A673 (cell line): Measurements from ENCODE around the gene HSP90AB1. TPM values are rescaled to one million over a fixed set of nuclear protein-coding genes. Genes with fewer than 3 reads are reported as not detected.

Source experiments
- BruUV-seq: library from RNA; stranded (reverse); fragments of 400-500 nt; replicated peaks from 2 replicates; lab custom pipeline; 2021; lab: Mats Ljungman, UMichigan
- CTCF ChIA-PET: fragments of 300-600 bp; sonication (Branson Sonifier 250); formaldehyde crosslinking; loops from one replicate; lab custom pipeline; 2022; ENCODE audit warnings: antibody characterized with exemption; lab: Charles Lee
- POLR2A ChIA-PET: fragments of 300-600 bp; sonication (Branson Sonifier 250); formaldehyde crosslinking; loops from one replicate; lab custom pipeline; 2022; ENCODE audit warnings: antibody characterized with exemption; ENCODE audit not compliant: low non-redundant PET; lab: Charles Lee
- DNase-seq: peaks from one replicate; pipeline ENCODE4 v3.0.0-alpha.2; 2015; ENCODE audit warnings: low spot score
- H3K27ac ChIP-seq: fragments of 200-600 bp; sonication (generic); 2 replicates; pipeline ENCODE4 v1.5.1; 2016; ENCODE audit warnings: mixed run types, low read depth, mild to moderate bottlenecking, mixed read lengths, antibody characterized with exemption, low read length; ENCODE audit not compliant: poor library complexity, severe bottlenecking
- H3K27me3 ChIP-seq: fragments of 200-600 bp; sonication (generic); replicated peaks from 2 replicates; pipeline ENCODE4 v1.6.1; 2017; ENCODE audit warnings: mixed run types, low read depth, mild to moderate bottlenecking, mixed read lengths, antibody characterized with exemption, low read length; ENCODE audit not compliant: insufficient read depth, poor library complexity
- H3K36me3 ChIP-seq: fragments of 200-600 bp; sonication (generic); 2 replicates; pipeline ENCODE4 v1.6.1; 2016; ENCODE audit warnings: mixed run types, mild to moderate bottlenecking, mixed read lengths, antibody characterized with exemption, low read length; ENCODE audit not compliant: insufficient read depth, poor library complexity, severe bottlenecking
- H3K4me1 ChIP-seq: fragments of 200-600 bp; sonication (generic); 2 replicates; pipeline ENCODE4 v1.6.1; 2017; ENCODE audit warnings: mixed run types, mild to moderate bottlenecking, mixed read lengths, antibody characterized with exemption, low read length; ENCODE audit not compliant: insufficient read depth, poor library complexity, severe bottlenecking
- H3K4me3 ChIP-seq: fragments of 200-600 bp; sonication (generic); 2 replicates; pipeline ENCODE4 v1.5.1; 2016; ENCODE audit warnings: low read depth, mixed run types, mild to moderate bottlenecking, mixed read lengths, low read length; ENCODE audit not compliant: poor library complexity, severe bottlenecking
- H3K9me3 ChIP-seq: fragments of 200-600 bp; sonication (generic); 2 replicates; pipeline ENCODE4 v1.6.1; 2016; ENCODE audit warnings: mixed run types, low read depth, mild to moderate bottlenecking, mixed read lengths, antibody characterized with exemption, low read length; ENCODE audit not compliant: poor library complexity, severe bottlenecking
- EZH2 ChIP-seq: fragments of 200-600 bp; sonication (generic); IDR thresholded peaks from 2 replicates; pipeline ENCODE4 v1.6.1; 2017; ENCODE audit warnings: borderline replicate concordance, low read depth, mild to moderate bottlenecking, mixed read lengths, antibody characterized with exemption, low read length; ENCODE audit not compliant: poor library complexity, severe bottlenecking
- intact Hi-C: fragments of 100-400 bp; cut with micrococcal nuclease; formaldehyde crosslinking; loops from one replicate; pipeline ENCODE4 v1.10.0; 2022; ENCODE audit not compliant: unreplicated experiment
- total RNA-seq: library from RNA; stranded (reverse); gene quantifications from 2 replicates; pipeline ENCODE4 v1.2.3, GENCODE V29; 2021
- TF ChIP-seq, protein P1 (sequence below): fragments of 300-800, 200-600 bp; sonication (generic); conservative IDR thresholded peaks from 2 replicates; pipeline ENCODE4 v1.5.1; 2017; ENCODE audit warnings: low read depth, mild to moderate bottlenecking, antibody characterized with exemption, low read length, moderate library complexity, mixed read lengths

HSP90AB1 gene
- total RNA-seq, 1 experiment from 2014 or later: 1,581 TPM

DNA sequence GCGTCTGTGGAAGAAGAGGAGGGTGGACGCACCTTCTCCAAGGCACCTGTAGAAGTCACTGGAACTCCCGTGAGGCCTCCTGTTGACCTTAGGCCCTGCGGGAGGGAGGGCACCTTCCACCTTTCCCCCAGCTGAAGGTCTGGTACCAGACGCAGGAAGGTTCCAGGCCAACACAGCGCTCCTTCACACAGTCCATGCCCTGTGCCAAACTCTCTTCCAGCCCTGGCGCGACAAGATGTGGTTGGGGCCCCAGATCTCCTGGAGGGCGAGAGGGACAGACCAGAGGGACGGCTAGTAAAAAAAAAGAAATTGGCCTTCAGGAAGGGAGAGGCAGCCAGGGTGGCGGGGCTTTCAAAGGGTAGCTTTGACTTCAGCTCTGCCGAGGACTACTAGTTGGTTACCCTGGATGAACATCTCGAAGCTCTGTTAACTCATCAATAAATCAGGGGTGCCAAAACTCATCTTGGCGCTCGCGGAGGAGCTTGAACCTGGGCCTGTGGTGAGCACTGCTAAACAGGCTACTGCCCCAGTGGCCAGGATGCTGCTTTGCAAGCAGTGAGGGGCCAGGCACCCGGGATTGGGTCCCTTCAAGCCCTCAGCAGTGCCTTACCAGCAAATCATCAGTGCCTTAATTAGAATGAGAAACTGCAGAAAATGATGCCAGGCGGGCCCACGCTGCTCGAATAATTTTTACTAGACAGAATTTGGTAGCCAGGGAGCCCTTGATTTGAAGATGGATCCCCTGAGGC lies 51.3 kb downstream of the HSP90AB1 start:
- H3K4me3 ChIP-seq: peak overlapping the region; percentile 52
- peaks cover 26% of the 10 kb centered on the region for H3K36me3 ChIP-seq
- no peaks in the 10 kb centered on the region for H3K4me1 ChIP-seq
- POLR2A ChIA-PET: no interaction called here
- TF ChIP-seq EZH2: no peak
- TF ChIP-seq, protein P1, sequence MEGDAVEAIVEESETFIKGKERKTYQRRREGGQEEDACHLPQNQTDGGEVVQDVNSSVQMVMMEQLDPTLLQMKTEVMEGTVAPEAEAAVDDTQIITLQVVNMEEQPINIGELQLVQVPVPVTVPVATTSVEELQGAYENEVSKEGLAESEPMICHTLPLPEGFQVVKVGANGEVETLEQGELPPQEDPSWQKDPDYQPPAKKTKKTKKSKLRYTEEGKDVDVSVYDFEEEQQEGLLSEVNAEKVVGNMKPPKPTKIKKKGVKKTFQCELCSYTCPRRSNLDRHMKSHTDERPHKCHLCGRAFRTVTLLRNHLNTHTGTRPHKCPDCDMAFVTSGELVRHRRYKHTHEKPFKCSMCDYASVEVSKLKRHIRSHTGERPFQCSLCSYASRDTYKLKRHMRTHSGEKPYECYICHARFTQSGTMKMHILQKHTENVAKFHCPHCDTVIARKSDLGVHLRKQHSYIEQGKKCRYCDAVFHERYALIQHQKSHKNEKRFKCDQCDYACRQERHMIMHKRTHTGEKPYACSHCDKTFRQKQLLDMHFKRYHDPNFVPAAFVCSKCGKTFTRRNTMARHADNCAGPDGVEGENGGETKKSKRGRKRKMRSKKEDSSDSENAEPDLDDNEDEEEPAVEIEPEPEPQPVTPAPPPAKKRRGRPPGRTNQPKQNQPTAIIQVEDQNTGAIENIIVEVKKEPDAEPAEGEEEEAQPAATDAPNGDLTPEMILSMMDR: no peak
- DNase-seq: no peak
- CTCF ChIA-PET: interaction anchor here (1.4 kb wide), 1 partner anchor 15 kb away, joined by 4 read pairs; the partner anchor contains the start of gene AARS2
- no peak overlapping the region for H3K27ac ChIP-seq
- peaks cover 24% of the 10 kb centered on the region for H3K27me3 ChIP-seq
- H3K9me3 ChIP-seq: no peaks in the 10 kb centered on the region
- BruUV-seq: no TSS peak
- intact Hi-C loops: no loop called here

DNA sequence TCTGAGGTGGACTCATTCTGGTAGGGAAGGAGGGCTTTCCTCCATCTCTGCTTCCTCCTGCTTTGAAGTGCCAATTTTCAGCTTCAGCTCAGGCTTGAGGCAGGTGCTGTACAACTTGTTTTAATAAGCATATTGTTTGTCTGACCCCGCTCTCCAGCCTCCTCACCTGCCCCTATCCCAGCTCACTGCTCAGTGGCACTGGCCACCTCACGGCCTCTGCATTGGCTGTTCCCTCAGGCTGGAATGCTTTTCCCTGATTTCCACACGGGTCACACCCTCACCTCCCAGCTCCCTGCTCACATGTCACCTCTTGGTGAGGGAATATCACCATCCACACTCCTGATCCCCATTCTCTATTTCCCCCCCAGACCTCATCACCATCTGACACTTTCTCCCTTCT lies 52.0 kb downstream of the HSP90AB1 start:
- intact Hi-C loops: no loop called here
- TF ChIP-seq, protein P1: no peak
- no peak for TF ChIP-seq EZH2
- no TSS peak for BruUV-seq
- CTCF ChIA-PET: interaction anchor here (1.4 kb wide), 1 partner anchor 14 kb away, joined by 4 read pairs; the partner anchor contains the start of gene AARS2
- no peak overlapping the region for H3K27ac ChIP-seq
- no peak for DNase-seq
- no peaks in the 10 kb centered on the region for H3K4me1 ChIP-seq
- H3K9me3 ChIP-seq: no peaks in the 10 kb centered on the region
- peaks cover 24% of the 10 kb centered on the region for H3K27me3 ChIP-seq
- POLR2A ChIA-PET: interaction anchor here (0.6 kb wide), 1 partner anchor 13 kb away, joined by 3 read pairs; no protein-coding TSS in a partner anchor
- H3K4me3 ChIP-seq: no peak overlapping the region
- H3K36me3 ChIP-seq: peaks cover 32% of the 10 kb centered on the region

DNA sequence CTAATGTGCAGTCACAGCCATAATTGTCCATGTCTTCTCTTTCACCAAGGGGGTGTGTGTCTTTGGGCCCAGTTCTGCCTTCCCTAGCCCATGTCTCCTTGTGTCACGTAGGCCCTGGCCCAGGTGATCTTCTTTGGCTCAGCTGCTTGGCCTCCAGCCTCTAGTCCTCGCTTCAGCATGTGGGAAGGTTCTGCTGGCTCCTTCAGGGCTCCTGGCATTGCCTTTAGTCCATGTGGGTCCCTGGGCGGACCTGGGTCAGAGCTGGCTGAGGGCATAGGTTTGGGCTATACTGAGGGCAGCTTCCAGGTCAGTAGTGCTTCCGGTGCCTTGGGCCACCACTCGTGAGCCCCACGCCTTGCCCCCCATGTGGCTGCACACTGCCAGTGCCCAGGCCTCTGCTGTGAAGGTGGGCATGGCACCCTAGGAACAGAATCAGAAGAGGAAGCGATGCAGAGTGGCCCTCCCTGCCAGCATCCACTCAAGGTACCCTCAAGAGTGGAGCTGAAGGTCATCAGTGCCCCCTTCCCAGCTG lies 53.5 kb downstream of the HSP90AB1 start:
- TF ChIP-seq EZH2: no peak
- TF ChIP-seq, protein P1: no peak
- DNase-seq: no peak
- Histone ChIP-seq H3K27ac (no peak overlapping the region), H3K27me3 (peaks cover 23% of the 10 kb centered on the region), H3K4me1 (no peaks in the 10 kb centered on the region), H3K9me3 (no peaks in the 10 kb centered on the region), H3K4me3 (no peak overlapping the region), H3K36me3 (peaks cover 47% of the 10 kb centered on the region)
- intact Hi-C loops: no loop called here
- POLR2A ChIA-PET: no interaction called here
- CTCF ChIA-PET: no interaction called here
- BruUV-seq: no TSS peak
